ENCODE results near the gene SUGCT.

The SUGCT gene

GRCh38 chr7:40804477-40805215, 669.8 kb downstream of the SUGCT start:
- no peak for DNase-seq

- no peak for DNase-seq
These were observed 670.6 kb downstream of the SUGCT start for GRCh38 chr7:40805361-40805760.

- DNase-seq = no peak
These were observed 673.7 kb downstream of the SUGCT start for GRCh38 chr7:40808378-40808942.

GRCh38 chr7:40810274-40810673, 675.5 kb downstream of the SUGCT start:
- no peak for DNase-seq

- DNase-seq = no peak
These were observed 676.9 kb downstream of the SUGCT start for GRCh38 chr7:40811666-40812065.

GRCh38 chr7:40815022-40815421, 680.2 kb downstream of the SUGCT start:
- DNase-seq = no peak

GRCh38 chr7:40815512-40815911, 680.7 kb downstream of the SUGCT start:
- DNase-seq = no peak

- no peak for DNase-seq
These were observed 688.1 kb downstream of the SUGCT start for GRCh38 chr7:40822861-40823260.

GRCh38 chr7:40824461-40824860, 689.7 kb downstream of the SUGCT start:
- DNase-seq = no peak

GRCh38 chr7:40826411-40827221, 691.8 kb downstream of the SUGCT start:
- no peak for DNase-seq

- no peak for DNase-seq
These were observed 692.6 kb downstream of the SUGCT start for GRCh38 chr7:40827222-40828085.

- DNase-seq = no peak
These were observed 694.1 kb downstream of the SUGCT start for GRCh38 chr7:40828686-40829600.

GRCh38 chr7:40833191-40833887, 698.5 kb downstream of the SUGCT start:
- DNase-seq = no peak

- DNase-seq = no peak
These were observed 699.1 kb downstream of the SUGCT start for GRCh38 chr7:40833888-40834234.

GRCh38 chr7:40836218-40836617, 701.4 kb downstream of the SUGCT start:
- no peak for DNase-seq

- DNase-seq = no peak
These were observed 705.1 kb downstream of the SUGCT start for GRCh38 chr7:40839881-40840280.

GRCh38 chr7:40840990-40841389, 706.2 kb downstream of the SUGCT start:
- no peak for DNase-seq

GRCh38 chr7:40842641-40843040, 707.8 kb downstream of the SUGCT start:
- DNase-seq = no peak

GRCh38 chr7:40843338-40843985, 708.7 kb downstream of the SUGCT start:
- DNase-seq = no peak

GRCh38 chr7:40845943-40846342, 711.1 kb downstream of the SUGCT start:
- DNase-seq = no peak

GRCh38 chr7:40847921-40848320, 713.1 kb downstream of the SUGCT start:
- DNase-seq = no peak

All from NCI-H2029 treated with DMSO at 0.1 percent for 48 hours (cell line).